NCI-H128 (cell line): ENCODE measurements around the gene ARHGEF2.

Source experiments
- DNase-seq: peaks from one replicate; lab custom pipeline; 2025; ENCODE audit not compliant: unreplicated experiment; lab: John Stamatoyannopoulos, UW

The ARHGEF2 gene

GRCh38 chr1:155978325-155978972, at the start of gene ARHGEF2:
ARHGEF2 (minus strand) TSS chr1:155978547; CDS start chr1:155978427, 120 bp downstream.
- DNase-seq: peak; percentile 43

GRCh38 chr1:156026588-156026987, 48.2 kb upstream of the ARHGEF2 start:
- no peak for DNase-seq

- DNase-seq: no peak
These were observed 47.5 kb upstream of the ARHGEF2 start for GRCh38 chr1:156025876-156026275.

GRCh38 chr1:156024801-156025200, 46.5 kb upstream of the ARHGEF2 start:
- DNase-seq: no peak

- DNase-seq: no peak
These were observed 43.6 kb upstream of the ARHGEF2 start for GRCh38 chr1:156021954-156022353.

- no peak for DNase-seq
These were observed 42.7 kb upstream of the ARHGEF2 start for GRCh38 chr1:156021093-156021428.

- DNase-seq: peak; percentile 85
These were observed 42.1 kb upstream of the ARHGEF2 start, which contains the start of gene SSR2 for GRCh38 chr1:156020293-156021092. SSR2 (minus strand) TSS chr1:156020951; CDS start chr1:156020167, 784 bp downstream.

- DNase-seq: no peak
These were observed 41.6 kb upstream of the ARHGEF2 start for GRCh38 chr1:156019946-156020292.

GRCh38 chr1:156014829-156015228, 36.5 kb upstream of the ARHGEF2 start:
- DNase-seq: no peak

GRCh38 chr1:156012051-156012817, 33.9 kb upstream of the ARHGEF2 start:
- DNase-seq: no peak

- DNase-seq: no peak
These were observed 31.1 kb upstream of the ARHGEF2 start for GRCh38 chr1:156009404-156009803.

GRCh38 chr1:156006666-156007376, 28.5 kb upstream of the ARHGEF2 start:
- DNase-seq: no peak

- DNase-seq: no peak
These were observed 26.7 kb upstream of the ARHGEF2 start for GRCh38 chr1:156004843-156005584.

GRCh38 chr1:156003923-156004188, 25.5 kb upstream of the ARHGEF2 start:
- DNase-seq: no peak

- no peak for DNase-seq
These were observed 24.0 kb upstream of the ARHGEF2 start for GRCh38 chr1:156002188-156002911.

- no peak for DNase-seq
These were observed 23.4 kb upstream of the ARHGEF2 start for GRCh38 chr1:156001662-156002171.

- no peak for DNase-seq
These were observed 22.8 kb upstream of the ARHGEF2 start for GRCh38 chr1:156001021-156001661.

- no peak for DNase-seq
These were observed 21.6 kb upstream of the ARHGEF2 start for GRCh38 chr1:155999964-156000363.

- DNase-seq: no peak
These were observed 17.8 kb upstream of the ARHGEF2 start for GRCh38 chr1:155996166-155996565.
